Trophoblast cell (in vitro differentiated cells and primary cell): ENCODE results near the gene CRTC1.
A peak's percentile ranks its signal among the peaks of the same experiment; 100 is the strongest.

ENCODE experiments used
- DNase-seq, 2 donors: peaks; one replicate each; pipeline ENCODE4 v3.0.0-alpha.2; 2016
- H2AFZ ChIP-seq: 2 replicates; pipeline ENCODE4 v1.6.1; 2013; ENCODE audit warnings: low read length, moderate library complexity, mild to moderate bottlenecking; ENCODE audit not compliant: insufficient read depth, poor library complexity
- H2AK5ac ChIP-seq: 2 replicates; pipeline ENCODE4 v1.6.1; 2013; ENCODE audit warnings: mild to moderate bottlenecking, low read length
- H2BK120ac ChIP-seq: 2 replicates; pipeline ENCODE4 v1.6.1; 2013; ENCODE audit warnings: low read length, mild to moderate bottlenecking, moderate library complexity; ENCODE audit not compliant: insufficient read depth, poor library complexity
- H2BK12ac ChIP-seq: 2 replicates; pipeline ENCODE4 v1.6.1; 2013; ENCODE audit warnings: mild to moderate bottlenecking, low read length, moderate library complexity
- H2BK5ac ChIP-seq: 2 replicates; pipeline ENCODE4 v1.6.1; 2013; ENCODE audit warnings: low read length, low read depth, moderate library complexity, mild to moderate bottlenecking; ENCODE audit not compliant: poor library complexity
- H3K14ac ChIP-seq: 2 replicates; pipeline ENCODE4 v1.6.1; 2013; ENCODE audit warnings: mild to moderate bottlenecking, low read length
- H3K18ac ChIP-seq: 2 replicates; pipeline ENCODE4 v1.6.1; 2013; ENCODE audit warnings: mild to moderate bottlenecking, low read length
- H3K23ac ChIP-seq: 2 replicates; pipeline ENCODE4 v1.6.1; 2013; ENCODE audit warnings: low read length
- H3K27ac ChIP-seq: 2 replicates; pipeline ENCODE4 v1.5.1; 2013; ENCODE audit warnings: low read depth, mild to moderate bottlenecking, inconsistent platforms, low read length, moderate library complexity
- H3K27me3 ChIP-seq: 2 replicates; pipeline ENCODE4 v1.6.1; 2013; ENCODE audit warnings: inconsistent platforms, mild to moderate bottlenecking, low read length, moderate library complexity; ENCODE audit not compliant: insufficient read depth
- H3K36me3 ChIP-seq, 2 experiments: 1 replicate in 1 of 2; 2 replicates in 1 of 2; pipeline ENCODE4 v1.6.1; 2013; ENCODE audit warnings: low read length in 2 of 2, mild to moderate bottlenecking in 2 of 2, moderate library complexity in 1 of 2; ENCODE audit not compliant: insufficient read depth in 2 of 2, control insufficient read depth in 1 of 2
- H3K4ac ChIP-seq: 2 replicates; pipeline ENCODE4 v1.6.1; 2013; ENCODE audit warnings: low read depth, mild to moderate bottlenecking, low read length, moderate library complexity
- H3K4me1 ChIP-seq, 2 experiments: 1 replicate in 1 of 2; 2 replicates in 1 of 2; pipeline ENCODE4 v1.6.1; 2013; ENCODE audit warnings: low read length in 2 of 2, mild to moderate bottlenecking in 2 of 2, moderate library complexity in 1 of 2; ENCODE audit not compliant: insufficient read depth in 2 of 2, control insufficient read depth in 1 of 2
- H3K4me2 ChIP-seq: 2 replicates; pipeline ENCODE4 v1.6.1; 2013; ENCODE audit warnings: inconsistent platforms, mild to moderate bottlenecking, low read length, moderate library complexity
- H3K4me3 ChIP-seq: 2 replicates; pipeline ENCODE4 v1.5.1; 2013; ENCODE audit warnings: mild to moderate bottlenecking, low read depth, low read length, inconsistent platforms
- H3K79me1 ChIP-seq: one replicate; pipeline ENCODE4 v1.6.1; 2013; ENCODE audit warnings: low read length
- H3K79me2 ChIP-seq: 2 replicates; pipeline ENCODE4 v1.6.1; 2013; ENCODE audit warnings: low read length, mild to moderate bottlenecking; ENCODE audit not compliant: control insufficient read depth, insufficient read depth, poor library complexity
- H3K9ac ChIP-seq: 2 replicates; pipeline ENCODE4 v1.6.1; 2013; ENCODE audit warnings: mild to moderate bottlenecking, low read length
- H3K9me3 ChIP-seq: 2 replicates; pipeline ENCODE4 v1.6.1; 2013; ENCODE audit warnings: low read depth, mild to moderate bottlenecking, control low read depth, inconsistent platforms, low read length; ENCODE audit not compliant: insufficient read depth
- H4K12ac ChIP-seq: 2 replicates; pipeline ENCODE4 v1.6.1; 2013; ENCODE audit warnings: low read depth, mild to moderate bottlenecking, low read length, moderate library complexity
- H4K8ac ChIP-seq: 2 replicates; pipeline ENCODE4 v1.6.1; 2013; ENCODE audit warnings: low read depth, mild to moderate bottlenecking, low read length, moderate library complexity
- H4K91ac ChIP-seq: one replicate; pipeline ENCODE4 v1.6.1; 2013; ENCODE audit warnings: low read depth, mild to moderate bottlenecking, low read length, moderate library complexity
- WGBS: extraction: QIAGEN DNeasy Blood & Tissue Kit; methylation state at CpG from one replicate; pipeline ENCODE4 v1.1.7; 2013; ENCODE audit warnings: missing lambda C conversion rate; ENCODE audit not compliant: insufficient read length, insufficient coverage; ENCODE audit errors: extremely low coverage; 5-methylcytosine and 5-hydroxymethylcytosine counted together

Gene CRTC1

DNA sequence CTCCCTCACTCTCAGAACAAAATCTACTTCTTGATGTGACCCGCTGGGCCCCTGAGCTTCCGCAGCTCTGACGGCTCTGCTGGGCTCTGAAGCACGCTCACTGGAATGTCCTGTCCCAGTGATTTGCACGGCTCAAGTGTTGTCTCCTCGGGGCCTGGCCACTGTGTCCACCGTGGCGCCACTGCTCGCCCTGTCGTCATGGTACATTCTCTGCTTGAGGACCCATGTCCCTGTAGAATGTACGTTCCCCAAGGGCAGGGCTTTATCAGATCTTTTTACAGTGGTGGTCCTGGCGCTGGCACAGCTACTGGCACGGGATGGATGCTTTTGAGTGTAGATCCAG, 34.5 kb upstream of the CRTC1 start:
- H4K12ac ChIP-seq: no peak overlapping the region
- H2BK12ac ChIP-seq: no peak overlapping the region
- no peak overlapping the region for H2AK5ac ChIP-seq
- H2AFZ ChIP-seq: no peak overlapping the region
- peak in 1 of 2 donors; percentile 58 for DNase-seq
- H3K4me3 ChIP-seq: no peak overlapping the region
- H3K36me3 ChIP-seq: no peaks in the 10 kb centered on the region
- no peaks in the 10 kb centered on the region for H3K27me3 ChIP-seq
- no peak overlapping the region for H3K14ac ChIP-seq
- H3K4me1 ChIP-seq: peaks cover 0 to 5% of the 10 kb centered on the region in 2 experiments
- H3K9me3 ChIP-seq: peaks cover 5% of the 10 kb centered on the region
- no peaks in the 10 kb centered on the region for H3K79me1 ChIP-seq
- H3K79me2 ChIP-seq: no peaks in the 10 kb centered on the region
- H3K9ac ChIP-seq: no peak overlapping the region
- no CpG with 5 or more reads among the region's 13 CpGs for WGBS
- H4K8ac ChIP-seq: no peak overlapping the region
- H3K27ac ChIP-seq: no peak overlapping the region
- H4K91ac ChIP-seq: no peak overlapping the region
- no peak overlapping the region for H2BK5ac ChIP-seq
- no peak overlapping the region for H2BK120ac ChIP-seq
- no peak overlapping the region for H3K18ac ChIP-seq
- H3K23ac ChIP-seq: no peak overlapping the region
- no peak overlapping the region for H3K4ac ChIP-seq
- H3K4me2 ChIP-seq: no peak overlapping the region

DNA sequence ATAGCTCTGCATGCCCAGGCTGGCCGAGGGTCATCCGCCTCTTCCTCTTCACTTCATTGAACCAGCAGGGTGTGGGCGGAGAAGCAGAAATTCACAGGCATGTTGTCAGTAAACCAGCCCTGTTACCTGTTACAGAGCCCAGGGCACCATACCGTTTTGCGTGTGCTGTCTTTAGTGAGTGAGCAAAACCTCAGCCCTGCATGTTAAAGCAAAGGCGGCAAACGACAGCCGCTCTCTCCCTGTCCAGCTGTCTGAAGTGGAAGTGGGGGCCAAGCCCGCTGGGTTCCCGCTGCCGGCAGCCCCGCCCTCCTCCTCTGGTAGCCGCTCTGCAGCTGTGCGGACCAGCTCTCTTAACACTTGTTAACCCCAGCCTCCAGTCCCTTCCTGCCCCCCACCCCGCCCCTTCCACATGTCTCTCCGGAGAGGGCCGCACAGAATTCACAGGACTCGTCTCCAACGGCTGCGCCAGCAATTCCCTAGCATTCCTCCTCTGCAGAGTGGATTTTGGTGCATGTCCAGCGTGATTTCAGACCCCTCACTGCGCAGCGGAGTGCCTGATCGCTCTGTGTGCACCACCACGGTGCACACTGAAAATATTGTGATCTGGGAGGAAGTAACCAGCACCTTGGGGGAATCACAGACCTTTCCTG, 34.0 kb upstream of the CRTC1 start:
- no peak overlapping the region for H3K4me3 ChIP-seq
- H2BK5ac ChIP-seq: no peak overlapping the region
- no peak overlapping the region for H3K9ac ChIP-seq
- H2AK5ac ChIP-seq: no peak overlapping the region
- H3K27me3 ChIP-seq: no peaks in the 10 kb centered on the region
- H2BK120ac ChIP-seq: no peak overlapping the region
- no peak overlapping the region for H4K12ac ChIP-seq
- H3K23ac ChIP-seq: no peak overlapping the region
- no peaks in the 10 kb centered on the region for H3K36me3 ChIP-seq
- no peak overlapping the region for H3K4ac ChIP-seq
- no peak overlapping the region for H3K18ac ChIP-seq
- peaks cover 7% of the 10 kb centered on the region for H3K9me3 ChIP-seq
- no peak overlapping the region for H4K8ac ChIP-seq
- no peaks in the 10 kb centered on the region for H3K79me1 ChIP-seq
- no peak overlapping the region for H2AFZ ChIP-seq
- no peak overlapping the region for H3K4me2 ChIP-seq
- no peak overlapping the region for H3K14ac ChIP-seq
- H3K4me1 ChIP-seq: peaks cover 0 to 5% of the 10 kb centered on the region in 2 experiments
- no CpG with 5 or more reads among the region's 25 CpGs for WGBS
- no peak overlapping the region for H4K91ac ChIP-seq
- no peak overlapping the region for H2BK12ac ChIP-seq
- no peaks in the 10 kb centered on the region for H3K79me2 ChIP-seq
- H3K27ac ChIP-seq: no peak overlapping the region
- DNase-seq: peak in 1 of 2 donors; percentile 33

DNA sequence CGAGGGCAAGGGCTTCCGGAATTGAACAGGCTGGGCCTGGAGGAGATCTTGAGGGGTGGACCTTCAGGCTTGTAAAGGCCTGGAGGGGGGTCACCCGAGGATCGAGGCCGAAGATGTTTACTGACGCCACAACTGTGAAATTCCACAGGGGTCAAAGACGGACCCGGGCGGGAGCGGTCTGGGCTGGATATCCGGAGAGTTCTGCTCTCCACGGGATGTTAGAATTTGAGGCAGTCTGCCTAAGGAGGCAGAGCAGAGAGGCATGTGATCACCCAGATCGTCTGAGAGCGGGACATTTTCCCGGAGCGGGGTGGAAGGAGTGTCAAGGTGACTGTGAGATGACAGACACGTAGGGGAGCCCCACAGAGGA, 33.5 kb upstream of the CRTC1 start:
- H3K79me2 ChIP-seq: no peaks in the 10 kb centered on the region

DNA sequence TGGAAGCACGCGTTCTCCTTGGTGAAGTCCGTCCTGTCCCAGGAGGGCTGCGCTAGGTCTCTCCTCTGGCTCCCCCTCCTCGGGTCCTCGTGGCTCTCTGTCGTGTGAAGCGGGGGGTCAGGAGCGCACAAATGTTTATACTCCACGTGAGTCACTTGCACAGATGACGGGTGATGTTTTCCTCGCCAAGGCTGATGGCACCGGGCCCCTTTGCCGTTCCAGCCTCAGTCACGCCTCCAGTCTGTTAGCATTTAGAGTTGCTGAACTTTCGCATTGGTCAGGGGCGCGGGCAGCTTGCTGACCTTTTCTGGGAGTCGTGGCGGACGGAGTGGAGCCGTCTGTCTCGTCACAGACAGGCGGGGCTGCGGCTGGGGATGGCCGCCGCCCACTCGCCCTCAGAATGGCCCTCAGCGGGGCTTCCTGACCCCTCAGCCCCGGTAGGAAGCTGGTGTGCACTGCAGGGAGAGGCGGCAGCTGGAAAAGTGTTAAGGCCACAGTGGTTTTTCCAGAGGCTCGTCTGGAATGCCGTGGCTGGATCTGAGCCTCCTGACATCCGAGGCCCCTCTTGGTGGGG, 32.9 kb upstream of the CRTC1 start:
- Histone ChIP-seq H3K4ac (no peak overlapping the region), H3K27ac (no peak overlapping the region), H3K14ac (no peak overlapping the region), H3K4me1 (peaks cover 0 to 5% of the 10 kb centered on the region in 2 experiments), H4K8ac (peak overlapping the region; percentile 13), H3K79me1 (no peaks in the 10 kb centered on the region), H4K12ac (no peak overlapping the region), H2BK12ac (no peak overlapping the region), H3K27me3 (no peaks in the 10 kb centered on the region), H2BK120ac (no peak overlapping the region), H3K4me3 (no peak overlapping the region), H3K36me3 (no peaks in the 10 kb centered on the region), H3K79me2 (no peaks in the 10 kb centered on the region), H3K9me3 (peaks cover 7% of the 10 kb centered on the region), H3K9ac (no peak overlapping the region), H3K23ac (no peak overlapping the region), H2AK5ac (no peak overlapping the region), H2BK5ac (no peak overlapping the region), H3K18ac (no peak overlapping the region), H3K4me2 (no peak overlapping the region), H2AFZ (no peak overlapping the region), H4K91ac (no peak overlapping the region)
- no CpG with 5 or more reads among the region's 34 CpGs for WGBS
- no peak for DNase-seq

More for the DNA sequence above, 33.5 kb upstream of the CRTC1 start:
- Histone ChIP-seq H3K23ac (no peak overlapping the region), H3K9ac (no peak overlapping the region), H3K4me1 (peaks cover 0 to 5% of the 10 kb centered on the region in 2 experiments), H3K4me2 (no peak overlapping the region), H3K27ac (no peak overlapping the region), H3K36me3 (no peaks in the 10 kb centered on the region), H2BK5ac (no peak overlapping the region), H3K9me3 (peaks cover 7% of the 10 kb centered on the region), H3K4me3 (no peak overlapping the region), H2BK120ac (no peak overlapping the region), H4K91ac (no peak overlapping the region), H3K4ac (no peak overlapping the region), H3K79me1 (no peaks in the 10 kb centered on the region), H2BK12ac (no peak overlapping the region), H2AFZ (no peak overlapping the region), H4K8ac (no peak overlapping the region), H3K14ac (no peak overlapping the region), H2AK5ac (no peak overlapping the region), H3K27me3 (no peaks in the 10 kb centered on the region), H4K12ac (no peak overlapping the region), H3K18ac (no peak overlapping the region)
- DNase-seq: no peak
- WGBS: no CpG with 5 or more reads among the region's 17 CpGs
